ENCODE measurements around the gene ACRV1. TPM values are rescaled to one million over a fixed set of nuclear protein-coding genes. Genes with fewer than 3 reads are reported as not detected.

The ACRV1 gene
- total RNA-seq, 4 donors from 2014 or later, result not detected

DNA sequence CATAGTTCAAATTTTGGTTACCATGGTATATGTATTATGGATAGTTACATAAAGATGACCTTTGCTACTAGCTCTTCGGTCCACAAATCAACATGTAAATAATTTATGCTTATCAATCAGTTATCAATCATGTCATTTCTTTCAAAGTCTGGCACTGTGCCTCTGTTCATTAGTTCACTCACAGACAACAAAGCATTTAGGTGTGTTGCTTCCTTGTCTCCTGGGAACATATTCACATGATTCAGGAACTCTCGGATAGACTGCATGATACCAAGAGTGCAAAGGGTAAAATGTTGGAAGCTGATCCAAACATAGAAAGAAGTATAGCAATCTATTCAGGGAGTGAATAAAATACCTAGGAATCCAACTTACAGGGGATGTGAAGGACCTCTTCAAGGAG, 14.3 kb upstream of the ACRV1 start:
- ATAC-seq (ENCODE audit: low FRiP score), result no peak

GRCh38 chr11:125692887-125693286, 12.2 kb upstream of the ACRV1 start:
- TF ChIP-seq, protein P1, sequence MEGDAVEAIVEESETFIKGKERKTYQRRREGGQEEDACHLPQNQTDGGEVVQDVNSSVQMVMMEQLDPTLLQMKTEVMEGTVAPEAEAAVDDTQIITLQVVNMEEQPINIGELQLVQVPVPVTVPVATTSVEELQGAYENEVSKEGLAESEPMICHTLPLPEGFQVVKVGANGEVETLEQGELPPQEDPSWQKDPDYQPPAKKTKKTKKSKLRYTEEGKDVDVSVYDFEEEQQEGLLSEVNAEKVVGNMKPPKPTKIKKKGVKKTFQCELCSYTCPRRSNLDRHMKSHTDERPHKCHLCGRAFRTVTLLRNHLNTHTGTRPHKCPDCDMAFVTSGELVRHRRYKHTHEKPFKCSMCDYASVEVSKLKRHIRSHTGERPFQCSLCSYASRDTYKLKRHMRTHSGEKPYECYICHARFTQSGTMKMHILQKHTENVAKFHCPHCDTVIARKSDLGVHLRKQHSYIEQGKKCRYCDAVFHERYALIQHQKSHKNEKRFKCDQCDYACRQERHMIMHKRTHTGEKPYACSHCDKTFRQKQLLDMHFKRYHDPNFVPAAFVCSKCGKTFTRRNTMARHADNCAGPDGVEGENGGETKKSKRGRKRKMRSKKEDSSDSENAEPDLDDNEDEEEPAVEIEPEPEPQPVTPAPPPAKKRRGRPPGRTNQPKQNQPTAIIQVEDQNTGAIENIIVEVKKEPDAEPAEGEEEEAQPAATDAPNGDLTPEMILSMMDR (IDR thresholded peaks at IDR 0.05), result no peak
- DNase-seq (ENCODE audit: low spot score) (no peak), ATAC-seq (ENCODE audit: low FRiP score) (no peak)

More for the DNA sequence above, 14.3 kb upstream of the ACRV1 start:
- no peak for DNase-seq (ENCODE audit: low spot score)
- TF ChIP-seq, protein P1 (IDR thresholded peaks at IDR 0.05), result no peak

- TF ChIP-seq, protein P1 (IDR thresholded peaks at IDR 0.05), result no peak
- ATAC-seq (ENCODE audit: low FRiP score) (no peak), DNase-seq (ENCODE audit: low spot score) (no peak)
Measured at GRCh38 chr11:125690006-125690405, 9.4 kb upstream of the ACRV1 start.

DNA sequence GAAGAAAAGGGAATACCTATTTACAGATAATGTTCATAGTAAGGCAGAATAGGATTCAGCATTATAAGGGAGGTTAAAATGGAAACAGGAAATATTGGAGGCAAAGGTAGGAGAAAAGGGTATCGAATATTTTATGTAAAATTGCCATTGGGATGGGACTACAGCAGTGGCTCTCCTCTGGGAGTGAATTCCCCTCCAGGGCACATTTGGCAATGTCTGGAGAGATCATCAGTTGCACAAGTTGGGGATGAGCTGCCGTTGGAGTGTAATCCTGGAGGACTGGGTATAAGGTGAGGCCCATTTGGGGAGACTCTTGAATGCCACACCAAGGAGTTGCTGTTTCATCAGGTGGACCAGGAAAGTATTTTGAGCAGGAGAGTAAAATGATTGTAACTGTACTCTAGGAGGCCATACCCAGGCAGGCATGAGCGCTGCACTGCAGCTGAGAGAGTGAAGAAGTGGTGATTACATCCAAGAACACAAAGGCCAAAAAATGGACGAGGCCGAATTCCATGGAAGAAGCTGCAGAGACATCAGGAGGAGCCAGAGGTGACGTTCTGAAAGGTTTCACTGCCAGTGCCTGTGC, 8.7 kb upstream of the ACRV1 start:
- ATAC-seq (ENCODE audit: low FRiP score) (no peak), DNase-seq (ENCODE audit: low spot score) (no peak)
- TF ChIP-seq, protein P1 (IDR thresholded peaks at IDR 0.05), result no peak

DNA sequence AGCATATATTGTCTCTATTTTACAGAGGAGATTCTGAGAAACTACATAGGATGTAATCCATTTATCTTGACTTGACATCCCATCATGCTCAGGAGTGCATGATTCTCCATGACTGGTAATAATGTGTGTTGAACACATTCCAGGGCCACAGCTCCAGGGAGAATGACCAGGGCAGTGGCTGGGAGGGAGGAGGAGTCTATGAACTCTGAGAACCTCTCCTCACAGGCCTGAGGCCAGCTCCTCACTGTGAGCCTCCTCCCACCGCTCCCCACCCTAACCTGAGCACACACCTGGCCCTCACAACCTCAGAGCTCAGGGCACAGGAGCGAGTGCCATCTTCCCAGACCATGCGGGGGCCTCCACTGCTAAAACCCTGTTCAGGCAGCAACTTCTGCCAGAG, 8.0 kb upstream of the ACRV1 start:
- no peak for DNase-seq (ENCODE audit: low spot score)
- no peak for ATAC-seq (ENCODE audit: low FRiP score)
- TF ChIP-seq, protein P1 (IDR thresholded peaks at IDR 0.05), result no peak

- no peak for ATAC-seq (ENCODE audit: low FRiP score)
- TF ChIP-seq, protein P1 (IDR thresholded peaks at IDR 0.05), result no peak
Measured at GRCh38 chr11:125688066-125688465, 7.4 kb upstream of the ACRV1 start.

DNA sequence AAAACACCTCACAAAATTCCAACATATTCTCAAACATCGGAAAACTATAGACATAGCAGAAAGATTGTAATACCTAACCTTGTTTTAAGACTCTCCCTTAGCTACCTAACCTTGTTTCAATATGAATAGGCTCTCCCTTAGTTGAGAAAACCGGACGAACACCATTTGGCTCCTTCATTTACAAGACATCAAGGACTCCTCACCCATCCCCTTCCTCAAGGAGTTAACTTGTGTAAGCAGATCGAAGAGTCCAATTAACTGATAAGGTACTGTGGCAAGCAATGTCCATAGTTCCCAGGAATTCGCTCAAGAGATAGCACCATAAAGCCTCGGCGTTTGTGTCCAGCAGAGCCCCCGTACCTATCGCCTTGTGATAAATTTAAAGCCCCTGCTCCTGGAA, 4.6 kb upstream of the ACRV1 start:
- DNase-seq (ENCODE audit: low spot score) (no peak), ATAC-seq (ENCODE audit: low FRiP score) (no peak)
- TF ChIP-seq, protein P1 (IDR thresholded peaks at IDR 0.05), result no peak

More at GRCh38 chr11:125688066-125688465, 7.4 kb upstream of the ACRV1 start:
- DNase-seq (ENCODE audit: low spot score), result no peak

Measured in omental fat pad (tissue), 4 donors.